ENCODE results near the gene TYRP1. TPM values are rescaled to one million over a fixed set of nuclear protein-coding genes. Genes with fewer than 3 reads are reported as not detected.

The TYRP1 gene
- total RNA-seq, 3 donors from 2014 or later (not counting 1 experiment from before 2014, with no cell fraction given) = not detected

DNA sequence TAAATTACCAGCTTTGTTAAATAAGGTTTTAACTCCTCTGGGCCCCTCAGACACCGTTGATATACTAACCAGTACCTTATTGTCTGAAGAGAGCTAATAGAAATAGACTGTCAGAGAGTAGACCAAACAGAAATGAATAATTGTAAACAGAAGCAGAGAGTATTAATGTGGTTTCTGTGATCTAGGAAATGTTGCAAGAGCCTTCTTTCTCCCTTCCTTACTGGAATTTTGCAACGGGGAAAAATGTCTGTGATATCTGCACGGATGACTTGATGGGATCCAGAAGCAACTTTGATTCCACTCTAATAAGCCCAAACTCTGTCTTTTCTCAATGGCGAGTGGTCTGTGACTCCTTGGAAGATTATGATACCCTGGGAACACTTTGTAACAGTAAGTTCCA, 5.1 kb downstream of the TYRP1 start:
- Mint-ChIP-seq H3K9me3 (peaks cover 3 to 6% of the 10 kb centered on the region in 2 donors), H3K27me3 (ENCODE audit: low read depth in 2 of 2) (no peaks in the 10 kb centered on the region)
- H3K4me1 ChIP-seq (ENCODE audit: control insufficient read depth, insufficient read depth, low read length) = no peaks in the 10 kb centered on the region

GRCh38 chr9:12698986-12699385, 5.8 kb downstream of the TYRP1 start:
- TF ChIP-seq, protein P1, sequence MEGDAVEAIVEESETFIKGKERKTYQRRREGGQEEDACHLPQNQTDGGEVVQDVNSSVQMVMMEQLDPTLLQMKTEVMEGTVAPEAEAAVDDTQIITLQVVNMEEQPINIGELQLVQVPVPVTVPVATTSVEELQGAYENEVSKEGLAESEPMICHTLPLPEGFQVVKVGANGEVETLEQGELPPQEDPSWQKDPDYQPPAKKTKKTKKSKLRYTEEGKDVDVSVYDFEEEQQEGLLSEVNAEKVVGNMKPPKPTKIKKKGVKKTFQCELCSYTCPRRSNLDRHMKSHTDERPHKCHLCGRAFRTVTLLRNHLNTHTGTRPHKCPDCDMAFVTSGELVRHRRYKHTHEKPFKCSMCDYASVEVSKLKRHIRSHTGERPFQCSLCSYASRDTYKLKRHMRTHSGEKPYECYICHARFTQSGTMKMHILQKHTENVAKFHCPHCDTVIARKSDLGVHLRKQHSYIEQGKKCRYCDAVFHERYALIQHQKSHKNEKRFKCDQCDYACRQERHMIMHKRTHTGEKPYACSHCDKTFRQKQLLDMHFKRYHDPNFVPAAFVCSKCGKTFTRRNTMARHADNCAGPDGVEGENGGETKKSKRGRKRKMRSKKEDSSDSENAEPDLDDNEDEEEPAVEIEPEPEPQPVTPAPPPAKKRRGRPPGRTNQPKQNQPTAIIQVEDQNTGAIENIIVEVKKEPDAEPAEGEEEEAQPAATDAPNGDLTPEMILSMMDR (IDR thresholded peaks at IDR 0.05) = no peak
- H3K4me1 Mint-ChIP-seq = no peaks in the 10 kb centered on the region
- Histone ChIP-seq H3K27me3 (ENCODE audit: control insufficient read depth, insufficient read depth, low read length) (no peaks in the 10 kb centered on the region), H3K36me3 (ENCODE audit: control insufficient read depth, insufficient read depth, low read length) (no peaks in the 10 kb centered on the region), H3K27ac (ENCODE audit: low read length) (no peak overlapping the region), H3K4me1 (ENCODE audit: control insufficient read depth, insufficient read depth, low read length) (no peaks in the 10 kb centered on the region), H3K9me3 (ENCODE audit: control insufficient read depth, insufficient read depth, low read length) (no peaks in the 10 kb centered on the region), H3K4me3 (ENCODE audit: low read length) (no peak overlapping the region)
- H3K4me3 Mint-ChIP-seq = no peak overlapping the region
- peaks cover 6 to 8% of the 10 kb centered on the region in 2 donors for H3K9me3 Mint-ChIP-seq
- WGBS (ENCODE audit: insufficient coverage) = 92% methylated on average over 1 of the region's 1 CpG
- DNase-seq (no peak), ATAC-seq (no peak)
- H3K36me3 Mint-ChIP-seq = no peaks in the 10 kb centered on the region
- H3K27ac Mint-ChIP-seq = no peak overlapping the region
- intact Hi-C loops (cut with micrococcal nuclease) = no loop called here
- no peaks in the 10 kb centered on the region for H3K27me3 Mint-ChIP-seq (ENCODE audit: low read depth in 2 of 2)

More for the DNA sequence above, 5.1 kb downstream of the TYRP1 start:
- Histone ChIP-seq H3K36me3 (ENCODE audit: control insufficient read depth, insufficient read depth, low read length) (no peaks in the 10 kb centered on the region), H3K27me3 (ENCODE audit: control insufficient read depth, insufficient read depth, low read length) (no peaks in the 10 kb centered on the region), H3K27ac (ENCODE audit: low read length) (no peak overlapping the region), H3K4me3 (ENCODE audit: low read length) (no peak overlapping the region), H3K9me3 (ENCODE audit: control insufficient read depth, insufficient read depth, low read length) (no peaks in the 10 kb centered on the region)
- Mint-ChIP-seq H3K4me1 (no peaks in the 10 kb centered on the region), H3K27ac (no peak overlapping the region), H3K4me3 (no peak overlapping the region), H3K36me3 (no peaks in the 10 kb centered on the region)
- intact Hi-C loops (cut with micrococcal nuclease) = no loop called here
- DNase-seq (no peak), ATAC-seq (no peak)
- TF ChIP-seq, protein P1 (IDR thresholded peaks at IDR 0.05) = no peak
- 52% methylated on average over 3 of the region's 4 CpGs for WGBS (ENCODE audit: insufficient coverage)

GRCh38 chr9:12699529-12699928, 6.3 kb downstream of the TYRP1 start:
- Histone ChIP-seq H3K4me1 (ENCODE audit: control insufficient read depth, insufficient read depth, low read length) (no peaks in the 10 kb centered on the region), H3K36me3 (ENCODE audit: control insufficient read depth, insufficient read depth, low read length) (no peaks in the 10 kb centered on the region), H3K27ac (ENCODE audit: low read length) (no peak overlapping the region), H3K27me3 (ENCODE audit: control insufficient read depth, insufficient read depth, low read length) (no peaks in the 10 kb centered on the region), H3K4me3 (ENCODE audit: low read length) (no peak overlapping the region), H3K9me3 (ENCODE audit: control insufficient read depth, insufficient read depth, low read length) (no peaks in the 10 kb centered on the region)
- Mint-ChIP-seq H3K4me1 (no peaks in the 10 kb centered on the region), H3K27ac (no peak overlapping the region), H3K36me3 (no peaks in the 10 kb centered on the region), H3K27me3 (ENCODE audit: low read depth in 2 of 2) (no peaks in the 10 kb centered on the region), H3K9me3 (peaks cover 6 to 8% of the 10 kb centered on the region in 2 donors), H3K4me3 (no peak overlapping the region)
- no peak for ATAC-seq
- no peak for DNase-seq
- TF ChIP-seq, protein P1 (IDR thresholded peaks at IDR 0.05) = no peak
- intact Hi-C loops (cut with micrococcal nuclease) = no loop called here

- TF ChIP-seq, protein P1 (IDR thresholded peaks at IDR 0.05) = no peak
- Mint-ChIP-seq H3K27ac (no peak overlapping the region), H3K9me3 (peaks cover 4 to 6% of the 10 kb centered on the region in 2 donors), H3K4me1 (no peaks in the 10 kb centered on the region), H3K36me3 (no peaks in the 10 kb centered on the region), H3K27me3 (ENCODE audit: low read depth in 2 of 2) (no peaks in the 10 kb centered on the region), H3K4me3 (no peak overlapping the region)
- Histone ChIP-seq H3K27me3 (ENCODE audit: control insufficient read depth, insufficient read depth, low read length) (no peaks in the 10 kb centered on the region), H3K9me3 (ENCODE audit: control insufficient read depth, insufficient read depth, low read length) (no peaks in the 10 kb centered on the region), H3K4me1 (ENCODE audit: control insufficient read depth, insufficient read depth, low read length) (no peaks in the 10 kb centered on the region), H3K36me3 (ENCODE audit: control insufficient read depth, insufficient read depth, low read length) (no peaks in the 10 kb centered on the region), H3K27ac (ENCODE audit: low read length) (no peak overlapping the region), H3K4me3 (ENCODE audit: low read length) (no peak overlapping the region)
- DNase-seq (no peak), ATAC-seq (no peak)
- intact Hi-C loops (cut with micrococcal nuclease) = no loop called here
Measured at GRCh38 chr9:12701126-12701525, 7.9 kb downstream of the TYRP1 start.

All from natural killer cell (primary cell).